ENCODE results near the gene SORCS1.

SORCS1 gene

GRCh38 chr10:106631016-106631702 is 533.3 kb downstream of the SORCS1 start:
- Histone ChIP-seq H3K79me2 (ENCODE audit: low read length) (no peaks in the 10 kb centered on the region), H3K9ac (ENCODE audit: low read length) (no peak overlapping the region), H3K9me3 (replicated peaks; ENCODE audit: insufficient read depth, low read length) (no peaks in the 10 kb centered on the region), H2AFZ (ENCODE audit: low read length) (no peak overlapping the region), H3K4me1 (ENCODE audit: low read length) (no peaks in the 10 kb centered on the region), H3K27ac (ENCODE audit: low read length) (no peak overlapping the region), H3K36me3 (replicated peaks; ENCODE audit: insufficient read depth, low read length) (no peaks in the 10 kb centered on the region), H3F3A (ENCODE audit: insufficient read depth, low read length) (no peaks in the 10 kb centered on the region), H3K9me2 (replicated peaks; ENCODE audit: insufficient read depth, low read length) (no peaks in the 10 kb centered on the region), H4K20me1 (ENCODE audit: insufficient read depth, low read length) (no peaks in the 10 kb centered on the region), H3K4me3 (ENCODE audit: low read length) (no peak overlapping the region), H3K4me2 (ENCODE audit: low read depth, low read length) (no peak overlapping the region), H3K27me3 (replicated peaks; ENCODE audit: insufficient read depth, low read length) (no peaks in the 10 kb centered on the region)
- no peak for TF ChIP-seq EZH2phosphoT487 (IDR thresholded peaks at IDR 0.05; ENCODE audit: low read length)
- no peak for TF ChIP-seq CTCF (IDR thresholded peaks at IDR 0.05; ENCODE audit: low read length)
- TF ChIP-seq EZH2 (optimal IDR thresholded peaks at IDR 0.05; ENCODE audit: low read depth, low read length) = no peak
- no peak for DNase-seq

GRCh38 chr10:106626371-106626770 is 538.1 kb downstream of the SORCS1 start:
- no peaks in the 10 kb centered on the region for H3K4me1 ChIP-seq (ENCODE audit: low read length)
- no peaks in the 10 kb centered on the region for H3K79me2 ChIP-seq (ENCODE audit: low read length)
- H3K36me3 ChIP-seq (replicated peaks; ENCODE audit: insufficient read depth, low read length) = no peaks in the 10 kb centered on the region
- no peak for DNase-seq
- no peaks in the 10 kb centered on the region for H3K9me3 ChIP-seq (replicated peaks; ENCODE audit: insufficient read depth, low read length)
- H3K4me3 ChIP-seq (ENCODE audit: low read length) = no peak overlapping the region
- H3K9me2 ChIP-seq (replicated peaks; ENCODE audit: insufficient read depth, low read length) = no peaks in the 10 kb centered on the region
- H4K20me1 ChIP-seq (ENCODE audit: insufficient read depth, low read length) = no peaks in the 10 kb centered on the region
- H3K4me2 ChIP-seq (ENCODE audit: low read depth, low read length) = no peak overlapping the region
- H3K9ac ChIP-seq (ENCODE audit: low read length) = no peak overlapping the region
- no peak for TF ChIP-seq CTCF (IDR thresholded peaks at IDR 0.05; ENCODE audit: low read length)
- no peak for TF ChIP-seq EZH2phosphoT487 (IDR thresholded peaks at IDR 0.05; ENCODE audit: low read length)
- no peak for TF ChIP-seq EZH2 (optimal IDR thresholded peaks at IDR 0.05; ENCODE audit: low read depth, low read length)
- no peaks in the 10 kb centered on the region for H3F3A ChIP-seq (ENCODE audit: insufficient read depth, low read length)
- no peak overlapping the region for H2AFZ ChIP-seq (ENCODE audit: low read length)
- H3K27ac ChIP-seq (ENCODE audit: low read length) = no peak overlapping the region
- H3K27me3 ChIP-seq (replicated peaks; ENCODE audit: insufficient read depth, low read length) = no peaks in the 10 kb centered on the region

GRCh38 chr10:106625751-106626150 is 538.8 kb downstream of the SORCS1 start:
- H3F3A ChIP-seq (ENCODE audit: insufficient read depth, low read length) = no peaks in the 10 kb centered on the region
- H3K4me1 ChIP-seq (ENCODE audit: low read length) = no peaks in the 10 kb centered on the region
- no peaks in the 10 kb centered on the region for H4K20me1 ChIP-seq (ENCODE audit: insufficient read depth, low read length)
- no peaks in the 10 kb centered on the region for H3K27me3 ChIP-seq (replicated peaks; ENCODE audit: insufficient read depth, low read length)
- no peak for DNase-seq
- no peak overlapping the region for H3K27ac ChIP-seq (ENCODE audit: low read length)
- no peak overlapping the region for H3K9ac ChIP-seq (ENCODE audit: low read length)
- TF ChIP-seq CTCF (IDR thresholded peaks at IDR 0.05; ENCODE audit: low read length) = no peak
- no peak for TF ChIP-seq EZH2 (optimal IDR thresholded peaks at IDR 0.05; ENCODE audit: low read depth, low read length)
- no peak for TF ChIP-seq EZH2phosphoT487 (IDR thresholded peaks at IDR 0.05; ENCODE audit: low read length)
- no peaks in the 10 kb centered on the region for H3K79me2 ChIP-seq (ENCODE audit: low read length)
- H3K4me2 ChIP-seq (ENCODE audit: low read depth, low read length) = no peak overlapping the region
- H3K9me2 ChIP-seq (replicated peaks; ENCODE audit: insufficient read depth, low read length) = no peaks in the 10 kb centered on the region
- no peaks in the 10 kb centered on the region for H3K9me3 ChIP-seq (replicated peaks; ENCODE audit: insufficient read depth, low read length)
- no peak overlapping the region for H3K4me3 ChIP-seq (ENCODE audit: low read length)
- no peaks in the 10 kb centered on the region for H3K36me3 ChIP-seq (replicated peaks; ENCODE audit: insufficient read depth, low read length)
- no peak overlapping the region for H2AFZ ChIP-seq (ENCODE audit: low read length)
